Limb (tissue), 2 donors: Measurements from ENCODE around the gene IFT88.

Experiments used
- DNase-seq, 2 donors: peaks; one replicate each; pipeline ENCODE4 v3.0.0-alpha.2; 2016; ENCODE audit errors: extremely low spot score in 2 of 2

Gene IFT88

DNA sequence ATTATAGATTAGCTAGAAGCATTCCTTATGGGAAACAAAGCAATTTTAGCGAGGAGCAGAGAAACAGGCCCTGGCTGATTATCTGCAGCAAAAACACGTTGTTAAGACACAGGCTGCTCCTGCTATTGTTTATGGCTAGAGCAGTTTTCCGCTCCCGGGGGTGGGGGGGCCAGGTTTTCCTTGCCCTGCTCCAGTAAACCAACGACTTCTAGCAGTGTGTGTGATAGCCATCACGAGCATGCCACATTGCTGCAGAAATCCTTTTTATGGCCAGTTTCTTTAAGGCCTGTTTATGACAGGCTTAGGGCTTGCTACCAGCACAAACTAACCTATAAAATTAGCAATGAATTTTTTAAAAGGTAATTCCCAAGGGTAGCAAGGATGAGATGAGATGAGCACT, 118.1 kb downstream of the IFT88 start:
- no peak for DNase-seq

DNA sequence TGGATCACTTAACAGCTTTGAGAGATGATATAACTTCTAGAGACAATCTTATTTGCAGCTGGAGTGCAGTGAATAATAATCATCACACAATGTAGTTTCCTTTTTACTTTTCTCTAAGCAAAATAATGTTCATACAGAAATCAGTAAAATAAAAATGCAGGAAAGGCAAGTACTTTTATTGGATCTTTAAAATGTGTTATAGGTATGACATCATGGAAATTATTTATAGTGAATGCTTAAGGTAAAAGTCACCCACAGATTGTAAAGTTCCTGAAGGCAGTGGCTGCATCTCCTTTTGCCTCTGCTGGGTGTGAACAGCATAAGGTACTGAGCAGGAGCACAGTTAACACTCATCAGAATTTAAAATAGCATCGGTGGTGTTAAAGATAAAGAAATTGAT, 119.2 kb downstream of the IFT88 start:
- DNase-seq, result no peak

DNA sequence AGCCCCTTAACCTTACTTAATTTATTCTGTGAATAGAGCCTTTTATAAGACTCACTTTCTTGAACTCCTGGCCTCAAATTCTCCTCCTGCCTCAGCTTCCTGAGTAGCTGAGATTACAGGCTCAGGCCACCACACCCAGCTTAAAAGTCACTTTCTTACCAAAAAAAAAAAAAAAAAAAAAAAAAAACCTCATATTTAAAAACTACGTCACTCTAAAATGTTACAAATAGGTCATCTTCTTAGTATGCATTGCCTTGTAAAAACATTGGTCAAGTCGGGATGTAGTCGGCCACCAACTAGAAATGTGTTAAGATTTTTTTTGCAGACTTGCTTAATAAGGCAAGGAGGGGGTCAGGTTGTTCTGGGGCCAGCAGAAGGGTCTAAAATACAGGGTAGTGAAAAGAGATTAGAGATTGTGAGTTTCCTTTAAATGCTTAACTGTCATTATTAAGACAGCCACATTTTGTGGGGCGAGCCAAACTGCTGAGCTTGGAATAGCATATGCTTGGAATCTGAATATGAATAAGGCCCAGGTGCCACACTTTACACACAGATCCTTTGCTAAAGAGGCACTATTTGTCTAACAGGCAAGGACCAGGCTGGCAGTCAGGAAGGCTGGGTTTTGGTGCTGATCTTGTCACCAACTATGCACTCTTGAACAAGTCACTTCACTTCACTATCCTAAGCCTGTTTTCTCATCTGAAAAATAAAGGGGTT, 120.1 kb downstream of the IFT88 start:
- DNase-seq, result no peak

DNA sequence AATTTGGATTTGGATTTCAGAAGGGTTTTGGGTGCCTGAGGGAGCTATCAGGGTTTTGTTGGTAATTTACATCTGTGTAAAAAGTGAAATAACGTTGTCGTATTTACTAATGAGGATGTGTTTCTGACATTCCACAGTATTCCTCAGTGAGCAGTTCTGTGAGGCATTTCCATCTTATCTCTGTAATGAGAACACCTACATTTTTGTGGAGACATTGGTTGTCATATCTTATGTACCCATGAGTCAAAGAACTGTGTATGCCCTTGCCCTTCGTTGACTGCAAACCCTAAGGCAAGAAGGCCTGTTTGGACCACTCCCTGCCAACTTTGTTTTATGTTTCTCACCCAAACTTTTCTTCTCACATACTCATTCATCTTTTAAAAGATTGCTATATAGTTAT, 122.3 kb downstream of the IFT88 start:
- DNase-seq, result no peak

DNA sequence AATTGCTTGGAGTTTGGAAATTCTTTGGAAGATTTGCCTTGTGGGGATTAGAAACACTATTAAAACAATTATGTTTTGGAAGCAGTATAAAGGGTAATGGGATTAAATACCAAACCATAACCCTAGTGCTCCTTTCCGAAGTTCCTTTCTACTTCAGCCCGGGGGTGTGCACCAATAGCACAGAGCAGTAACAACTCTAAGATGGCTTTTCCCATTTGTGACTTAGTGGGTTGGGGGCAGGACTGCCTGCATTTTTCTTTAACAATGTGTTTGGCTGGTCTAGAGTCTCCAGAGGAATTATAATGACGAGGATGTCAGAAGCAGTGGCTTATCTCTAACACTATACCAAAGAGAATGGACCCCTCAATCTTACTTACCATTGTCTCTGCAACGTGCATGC, 124.7 kb downstream of the IFT88 start:
- DNase-seq, result no peak

DNA sequence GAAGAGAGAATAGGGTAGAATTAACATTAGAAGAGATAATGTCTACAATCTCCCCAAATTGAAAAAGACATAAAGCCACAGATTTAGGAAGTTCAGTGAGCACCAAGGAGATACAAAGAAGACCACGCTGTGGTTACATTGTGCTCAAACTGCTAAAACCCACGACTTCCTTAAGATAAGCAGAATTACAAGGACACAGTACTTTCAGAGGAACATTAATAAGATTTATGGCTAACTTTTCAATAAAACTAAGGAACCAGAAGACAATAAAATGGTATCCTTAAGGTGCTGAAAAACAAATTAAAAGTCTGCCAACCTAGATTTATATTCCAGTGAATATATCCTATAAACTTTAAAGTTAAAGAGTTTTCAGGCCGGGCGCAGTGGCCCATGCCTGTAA, 129.1 kb downstream of the IFT88 start:
- no peak for DNase-seq

DNA sequence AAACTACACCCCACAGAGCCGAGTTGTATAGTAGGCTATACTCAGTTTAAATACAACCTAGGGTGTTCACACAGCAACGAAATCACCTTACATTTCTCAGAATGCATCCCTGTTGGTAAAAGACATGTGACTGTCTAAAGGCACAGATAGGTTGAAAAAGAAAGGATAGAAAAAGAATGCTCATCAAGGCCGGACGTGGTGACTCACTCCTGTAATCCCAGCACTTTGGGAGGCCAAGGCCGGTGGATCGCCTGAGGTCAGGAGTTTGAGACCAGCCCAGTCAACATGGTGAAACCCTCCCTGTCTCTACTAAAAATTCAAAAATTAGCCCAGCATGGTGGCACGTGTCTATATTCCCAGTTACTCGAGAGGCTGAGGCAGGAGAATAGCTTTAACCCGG, 132.8 kb downstream of the IFT88 start:
- DNase-seq, result no peak

DNA sequence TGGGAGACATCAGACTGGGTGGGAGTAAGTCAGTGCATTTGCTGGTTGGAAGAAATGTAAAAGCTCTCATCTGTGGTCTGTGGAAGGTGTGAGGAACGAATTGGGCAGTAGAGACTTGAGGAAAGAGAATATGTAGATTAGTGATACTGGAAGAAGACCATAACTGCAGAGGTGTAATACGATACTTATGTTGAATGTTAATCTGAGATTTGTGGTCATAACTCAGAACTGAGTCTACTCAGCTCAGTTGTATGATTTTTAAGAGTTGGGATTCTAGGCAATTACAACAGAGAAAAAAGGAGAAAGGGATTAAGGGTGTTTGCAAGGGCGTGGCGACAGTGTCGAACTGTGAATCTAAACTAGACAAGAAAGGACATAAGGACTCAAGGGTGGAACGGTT, 133.3 kb downstream of the IFT88 start:
- no peak for DNase-seq

DNA sequence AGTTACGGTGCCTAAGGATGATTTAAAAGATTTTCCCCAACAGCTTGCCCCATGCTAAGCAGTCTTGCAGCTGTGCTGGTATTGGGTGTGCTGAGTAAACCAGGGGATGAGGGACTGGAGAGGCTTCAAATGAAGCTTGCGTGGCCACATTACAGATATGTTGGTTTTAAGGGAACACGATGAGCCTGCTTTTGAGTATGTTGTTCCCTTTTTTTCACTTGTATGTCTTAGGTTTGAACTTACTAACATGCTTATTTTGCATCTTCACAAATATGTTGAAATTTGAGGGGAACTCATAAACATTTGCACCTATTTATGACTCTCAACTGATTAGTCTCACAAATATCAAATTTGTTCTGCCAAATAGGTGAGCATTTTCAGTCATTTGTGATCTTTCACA, 134.5 kb downstream of the IFT88 start:
- no peak for DNase-seq

DNA sequence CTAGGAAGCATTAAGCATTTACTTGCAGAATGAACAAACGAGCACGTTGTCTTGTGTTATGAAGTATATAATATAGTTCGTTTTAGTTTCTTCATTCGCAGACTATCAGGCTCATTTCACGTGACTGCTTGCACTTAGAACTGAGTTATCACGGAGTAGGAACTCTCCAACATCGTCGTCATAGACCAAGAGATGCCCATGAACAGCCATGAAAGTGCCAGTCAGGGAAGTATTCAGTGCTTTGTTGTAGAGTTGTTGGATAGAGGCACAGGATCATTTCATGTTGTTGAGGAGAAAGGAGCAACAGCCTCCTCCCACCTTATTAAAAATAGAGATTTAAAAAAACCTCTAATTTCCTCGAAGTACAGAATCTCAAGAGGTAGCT, 135.6 kb downstream of the IFT88 start:
- no peak for DNase-seq

DNA sequence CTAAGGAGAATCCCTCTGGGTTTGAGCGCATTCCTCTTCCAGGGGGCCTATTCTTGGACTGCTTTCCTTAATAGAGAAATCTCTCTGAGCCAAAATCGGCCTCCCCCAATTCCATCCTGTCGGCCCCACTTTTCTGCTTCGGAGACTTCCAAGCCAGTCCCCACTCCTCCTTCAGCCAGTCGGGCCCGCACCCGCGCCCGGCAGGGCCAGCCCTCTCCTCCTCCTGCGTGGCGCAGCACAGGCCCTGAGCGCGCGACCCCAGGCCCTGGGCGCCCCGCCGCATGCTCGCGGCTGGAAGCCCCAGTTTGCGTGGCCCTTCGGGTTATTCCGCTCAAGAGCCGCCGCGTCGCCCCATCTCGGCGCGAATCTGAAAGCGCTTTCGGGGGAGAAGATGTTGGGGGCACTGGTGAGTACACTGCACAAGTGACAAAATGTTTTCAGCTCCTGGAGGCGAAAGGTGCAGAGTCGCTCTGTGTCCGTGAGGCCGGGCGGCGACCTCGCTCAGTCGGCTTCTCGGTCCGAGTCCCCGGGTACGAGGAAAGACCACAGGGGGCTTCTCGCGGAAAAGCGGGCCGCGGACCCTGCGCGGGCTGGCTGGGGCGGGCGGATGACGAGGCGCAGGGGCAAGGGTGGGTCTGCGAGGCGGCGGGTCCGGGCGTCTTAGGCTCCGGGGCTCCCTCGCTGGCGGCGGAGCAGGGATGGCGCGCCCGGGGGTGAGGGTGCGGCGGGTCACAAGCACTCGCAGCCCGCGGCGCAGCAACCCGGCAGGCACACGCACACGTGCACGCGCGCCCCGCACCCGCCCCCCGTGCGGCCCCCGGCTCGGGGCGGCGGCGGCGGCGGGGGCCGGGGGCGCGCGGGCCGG, 136.2 kb downstream of the IFT88 start, which contains the start of gene IL17D:
Gene IL17D (plus strand): TSS at position 785 of the 865 bp plus-strand sequence. CDS start 303 bp downstream, outside the sequence.
- peak in 1 of 2 donors; percentile 76 for DNase-seq

DNA sequence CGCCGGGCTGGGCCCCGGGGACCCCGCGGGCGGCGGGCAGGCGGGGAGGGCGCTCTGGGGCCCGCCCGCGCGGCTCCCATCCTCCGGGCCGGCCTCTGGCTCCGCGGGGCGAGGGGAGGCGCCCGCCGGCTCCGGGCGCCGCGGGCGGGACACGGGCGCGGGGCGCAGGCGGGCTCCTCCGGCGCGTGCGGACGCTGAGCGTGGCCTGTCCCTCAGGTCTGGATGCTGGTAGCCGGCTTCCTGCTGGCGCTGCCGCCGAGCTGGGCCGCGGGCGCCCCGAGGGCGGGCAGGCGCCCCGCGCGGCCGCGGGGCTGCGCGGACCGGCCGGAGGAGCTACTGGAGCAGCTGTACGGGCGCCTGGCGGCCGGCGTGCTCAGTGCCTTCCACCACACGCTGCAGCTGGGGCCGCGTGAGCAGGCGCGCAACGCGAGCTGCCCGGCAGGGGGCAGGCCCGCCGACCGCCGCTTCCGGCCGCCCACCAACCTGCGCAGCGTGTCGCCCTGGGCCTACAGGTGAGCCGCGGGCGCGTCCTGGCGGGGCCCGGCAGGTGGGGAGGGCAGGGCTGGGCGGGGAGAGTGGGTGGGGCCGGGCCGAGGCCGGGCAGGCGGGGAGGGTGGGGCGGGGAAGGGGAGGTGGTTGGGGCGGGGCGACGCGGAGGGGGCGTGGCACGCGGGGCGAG, 137.0 kb downstream of the IFT88 start:
- peak in 1 of 2 donors; percentile 88 for DNase-seq

DNA sequence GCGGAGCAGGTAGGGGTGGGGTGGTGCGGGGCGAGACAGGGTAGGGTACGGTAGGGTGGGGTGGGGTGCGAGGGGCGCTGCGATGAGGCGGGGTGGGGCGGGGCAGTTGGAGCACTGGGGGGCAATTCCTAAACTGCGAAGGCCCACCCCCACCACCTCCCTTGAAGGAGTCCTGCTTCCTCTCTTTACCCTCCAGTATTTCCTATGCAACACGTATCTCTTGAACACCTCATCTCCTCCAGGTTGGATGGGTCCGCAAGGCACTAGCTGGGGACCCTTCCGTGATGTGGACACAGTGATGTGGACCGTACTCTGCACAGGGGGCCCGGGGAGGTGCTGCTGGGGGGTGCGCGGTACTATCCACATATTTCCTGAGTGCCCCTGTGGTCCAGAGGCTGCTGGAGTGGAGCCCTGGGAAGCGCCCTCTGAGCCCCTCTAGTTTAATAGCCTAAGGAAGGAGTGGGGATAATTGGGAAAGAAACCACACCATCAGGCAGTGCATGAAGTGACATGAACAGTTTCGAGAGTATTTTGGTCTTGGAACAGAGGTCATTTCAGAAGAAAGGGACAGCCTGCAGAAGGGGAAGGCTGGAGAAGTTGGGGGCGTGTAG, 137.6 kb downstream of the IFT88 start:
- no peak for DNase-seq

DNA sequence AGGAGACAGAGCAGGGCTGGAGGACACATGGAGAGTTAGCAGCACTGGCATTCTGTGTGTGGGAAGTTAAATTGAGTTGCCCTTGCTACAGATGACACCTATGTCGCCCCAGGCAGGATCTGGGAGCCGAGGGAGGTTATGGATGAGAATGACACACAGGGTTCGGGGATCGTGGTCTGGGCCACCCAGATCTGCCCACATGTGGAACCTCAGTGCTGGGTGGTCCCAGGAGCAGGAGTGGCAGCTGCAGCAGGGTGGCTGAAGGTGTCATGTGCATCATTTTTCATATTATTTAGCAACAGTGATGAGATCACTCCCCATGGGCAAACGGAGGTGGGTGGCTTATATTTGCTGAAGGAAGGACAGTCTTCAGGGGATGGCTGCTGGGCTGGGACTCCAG, 139.7 kb downstream of the IFT88 start:
- DNase-seq, result no peak

DNA sequence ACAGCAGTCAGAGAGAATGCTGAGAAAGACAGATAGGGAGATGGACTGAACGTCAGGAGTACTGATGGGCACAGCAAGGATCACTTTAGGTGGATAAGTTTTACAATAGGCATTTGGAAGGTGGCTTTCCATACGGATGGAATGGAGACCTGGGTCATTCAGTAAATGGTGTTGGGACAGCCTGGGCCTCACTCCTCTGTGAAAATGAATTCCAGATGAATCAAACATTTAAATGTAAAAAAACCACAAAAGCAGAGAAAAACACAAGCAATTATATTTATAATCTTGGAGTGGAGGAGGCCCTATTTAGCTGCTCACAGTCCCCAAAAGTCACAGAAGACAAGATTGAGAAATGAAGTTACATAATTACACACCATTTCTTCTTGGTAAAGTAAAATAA, 141.3 kb downstream of the IFT88 start:
- no peak for DNase-seq

DNA sequence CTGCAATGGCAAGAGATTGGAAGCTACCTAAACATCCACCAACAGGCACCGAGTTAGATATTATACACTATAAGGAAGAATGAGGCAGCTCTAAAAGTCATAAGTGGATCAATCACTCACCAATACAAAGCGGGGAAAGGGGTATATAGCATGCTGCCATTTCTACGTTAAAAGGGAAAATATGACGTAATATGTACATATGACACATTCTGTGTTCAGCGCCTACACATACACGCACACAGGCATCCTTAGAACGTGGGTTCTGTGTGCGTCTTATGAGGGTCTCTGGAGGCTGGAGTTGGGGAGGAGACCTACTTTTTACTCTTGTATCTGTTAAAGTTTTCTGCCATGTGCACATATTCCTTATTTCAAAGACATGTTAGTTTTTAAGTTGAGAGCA, 142.4 kb downstream of the IFT88 start:
- DNase-seq, result no peak

DNA sequence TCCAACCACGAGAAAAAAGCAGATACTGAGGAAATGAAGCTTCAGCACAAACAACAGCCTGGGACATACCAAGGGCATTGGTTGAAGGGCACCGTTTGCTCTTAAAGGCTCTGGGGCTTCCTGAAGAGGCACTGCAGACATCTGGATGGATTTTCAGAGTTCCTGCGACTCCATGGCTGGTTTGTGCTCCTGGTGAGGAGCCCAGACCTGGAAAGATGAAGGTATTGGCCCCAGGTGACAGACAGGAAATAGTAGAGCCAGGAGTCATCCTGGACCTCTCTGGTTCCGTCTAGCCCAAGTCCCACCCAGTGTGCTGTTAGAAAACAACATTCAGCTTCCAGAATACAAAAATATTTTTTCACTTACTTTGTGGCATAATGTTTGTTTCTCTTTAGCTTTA, 142.8 kb downstream of the IFT88 start:
- no peak for DNase-seq

DNA sequence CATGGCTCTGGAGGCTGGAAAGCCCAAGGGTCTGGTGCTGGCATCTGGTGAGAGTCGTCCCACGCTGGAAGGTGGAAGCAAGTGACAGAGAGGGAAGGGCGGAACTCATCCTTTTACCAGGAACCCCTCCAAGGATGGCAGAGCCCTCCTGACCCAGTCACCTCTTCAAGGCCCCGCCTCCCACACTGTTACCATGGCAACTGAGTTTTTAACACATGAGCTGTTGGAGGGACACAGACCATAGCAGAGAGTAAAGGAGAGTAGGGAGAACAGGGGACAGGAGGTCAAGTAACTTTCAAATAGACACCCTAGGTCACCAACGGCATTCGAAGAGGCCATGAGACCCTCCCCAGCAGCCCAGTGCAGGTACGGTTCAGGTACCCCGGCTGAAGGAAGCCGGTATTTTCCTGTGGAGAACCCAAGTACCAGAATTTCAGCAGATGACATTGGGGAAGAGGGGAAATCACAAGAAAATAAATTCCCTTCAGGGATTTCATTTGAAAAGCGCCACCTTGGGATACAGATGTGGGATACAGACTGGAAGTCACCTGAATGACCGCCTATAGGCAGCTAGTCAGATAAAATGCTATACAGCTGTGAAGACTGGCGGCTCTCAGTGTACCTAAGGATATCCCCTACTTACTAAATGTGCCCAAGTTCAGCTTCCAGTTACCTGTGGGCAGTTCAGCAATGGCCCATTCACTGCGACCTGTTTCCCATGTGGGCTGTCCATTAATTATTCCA, 144.5 kb downstream of the IFT88 start:
- no peak for DNase-seq

DNA sequence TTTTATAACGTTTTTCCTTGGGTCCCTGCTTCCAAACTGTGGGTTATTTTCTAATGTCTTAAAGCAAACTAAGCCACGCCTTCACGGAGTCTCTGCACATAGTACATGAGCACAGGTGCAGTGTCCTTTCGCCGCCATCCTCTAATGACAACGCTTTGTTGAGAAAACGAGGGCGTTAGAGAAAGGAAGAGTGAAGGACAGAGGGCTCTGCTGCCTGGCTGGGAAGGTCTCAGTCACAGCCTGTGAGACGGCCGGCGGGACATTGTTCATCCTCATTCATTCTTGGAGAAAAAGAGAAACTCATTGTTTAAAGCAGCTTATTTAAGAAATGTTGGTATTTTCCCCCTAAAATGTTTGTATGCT, 146.0 kb downstream of the IFT88 start:
- DNase-seq, result no peak

DNA sequence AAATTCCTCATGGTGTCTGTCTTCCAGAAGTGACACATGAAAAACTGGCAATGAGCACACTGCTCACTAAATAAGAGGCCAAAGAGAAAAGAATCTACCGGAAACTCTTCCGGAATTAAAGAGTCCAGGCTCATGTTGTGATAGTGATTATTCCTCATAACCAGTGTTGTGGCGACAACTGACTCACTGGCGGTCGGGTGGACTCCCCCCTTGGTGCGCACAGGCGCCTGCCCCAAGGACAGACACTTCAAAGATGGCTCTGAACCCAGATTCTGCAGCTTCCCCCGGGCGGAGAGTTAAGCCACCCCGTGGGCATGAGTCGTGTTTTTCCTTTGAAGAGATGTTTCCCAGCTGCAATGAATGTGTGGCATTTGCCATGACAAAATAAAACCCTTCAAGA, 146.8 kb downstream of the IFT88 start:
- no peak for DNase-seq

DNA sequence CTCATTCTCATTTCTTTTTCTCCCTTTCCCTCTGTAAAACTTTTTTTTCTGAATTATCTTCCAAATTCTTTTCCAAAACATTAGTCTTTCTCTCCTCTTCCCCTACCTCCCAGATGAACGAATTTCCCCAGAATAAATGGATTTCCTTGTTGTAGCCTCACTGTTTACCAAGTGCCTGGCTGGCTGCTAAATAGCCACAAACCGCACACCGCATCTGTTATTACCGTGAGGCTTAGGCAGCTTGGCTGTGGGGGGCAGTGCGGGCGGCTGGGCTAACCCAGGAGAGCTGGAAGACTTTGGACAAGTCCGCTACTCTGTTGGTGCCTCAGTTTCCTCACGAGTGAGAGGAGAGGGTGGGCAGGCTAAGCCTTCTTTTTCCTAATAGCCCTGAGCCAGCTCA, 147.2 kb downstream of the IFT88 start:
- DNase-seq, result no peak
